Fibroblast of pulmonary artery (primary cell): Measurements from ENCODE around the gene IL17C.

Experiments used
- DNase-seq: peaks from one replicate; pipeline ENCODE4 v3.0.0-alpha.2; 2010; ENCODE audit warnings: low read depth
- H3K4me3 ChIP-seq: replicated peaks from 2 replicates; pipeline ENCODE4 v1.5.1; 2011; ENCODE audit warnings: low read depth, mild to moderate bottlenecking, control low read depth, low read length, moderate library complexity
- TF ChIP-seq, protein P1 (sequence below): IDR thresholded peaks from 2 replicates; pipeline ENCODE4 v1.5.1; 2011; ENCODE audit warnings: mild to moderate bottlenecking, control low read depth, low read length, inconsistent platforms; ENCODE audit errors: missing control alignments

The IL17C gene

DNA sequence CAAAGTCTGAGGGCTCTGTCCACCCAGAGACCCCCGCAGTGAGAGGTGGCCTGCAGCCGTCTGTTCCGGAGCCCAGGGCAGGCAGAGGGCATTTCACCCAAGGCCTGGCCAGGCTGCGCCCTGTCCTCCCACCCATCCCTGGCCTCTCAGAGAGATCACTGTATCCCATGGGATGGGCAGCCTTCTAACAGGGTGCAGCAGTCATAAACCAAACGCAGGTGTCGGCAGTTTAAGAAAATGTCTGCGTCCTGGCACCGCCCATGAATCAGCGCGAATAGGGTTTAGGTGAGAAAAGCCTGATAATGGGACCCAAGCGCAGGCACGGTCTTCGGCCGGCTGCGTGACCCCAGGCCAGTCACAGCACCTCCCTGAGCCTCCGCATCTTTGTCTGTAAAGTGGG lies 7.1 kb downstream of the IL17C start:
- H3K4me3 ChIP-seq: no peak overlapping the region
- no peak for DNase-seq
- TF ChIP-seq, protein P1, sequence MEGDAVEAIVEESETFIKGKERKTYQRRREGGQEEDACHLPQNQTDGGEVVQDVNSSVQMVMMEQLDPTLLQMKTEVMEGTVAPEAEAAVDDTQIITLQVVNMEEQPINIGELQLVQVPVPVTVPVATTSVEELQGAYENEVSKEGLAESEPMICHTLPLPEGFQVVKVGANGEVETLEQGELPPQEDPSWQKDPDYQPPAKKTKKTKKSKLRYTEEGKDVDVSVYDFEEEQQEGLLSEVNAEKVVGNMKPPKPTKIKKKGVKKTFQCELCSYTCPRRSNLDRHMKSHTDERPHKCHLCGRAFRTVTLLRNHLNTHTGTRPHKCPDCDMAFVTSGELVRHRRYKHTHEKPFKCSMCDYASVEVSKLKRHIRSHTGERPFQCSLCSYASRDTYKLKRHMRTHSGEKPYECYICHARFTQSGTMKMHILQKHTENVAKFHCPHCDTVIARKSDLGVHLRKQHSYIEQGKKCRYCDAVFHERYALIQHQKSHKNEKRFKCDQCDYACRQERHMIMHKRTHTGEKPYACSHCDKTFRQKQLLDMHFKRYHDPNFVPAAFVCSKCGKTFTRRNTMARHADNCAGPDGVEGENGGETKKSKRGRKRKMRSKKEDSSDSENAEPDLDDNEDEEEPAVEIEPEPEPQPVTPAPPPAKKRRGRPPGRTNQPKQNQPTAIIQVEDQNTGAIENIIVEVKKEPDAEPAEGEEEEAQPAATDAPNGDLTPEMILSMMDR: no peak

DNA sequence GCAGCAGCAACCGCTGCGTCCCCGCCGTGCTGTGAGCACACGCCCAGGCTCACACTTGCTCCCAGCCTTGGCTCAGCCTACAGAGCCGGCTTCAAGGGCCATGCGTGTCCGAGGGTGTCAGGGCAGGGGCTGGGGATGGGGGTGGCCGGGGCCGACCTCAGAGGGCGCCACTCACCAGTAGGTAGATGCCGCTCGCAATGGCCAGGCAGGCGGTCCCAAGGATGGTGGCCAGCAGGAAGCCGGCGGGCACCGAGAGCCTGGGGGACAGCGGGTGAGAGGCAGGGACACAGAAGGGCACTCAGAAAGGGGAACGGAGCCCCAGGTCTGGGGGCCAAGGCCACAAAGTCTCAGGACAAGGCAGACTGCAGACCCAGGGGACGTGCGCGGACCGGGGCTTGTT lies 7.6 kb downstream of the IL17C start:
- TF ChIP-seq, protein P1: no peak
- no peak overlapping the region for H3K4me3 ChIP-seq
- DNase-seq: no peak

DNA sequence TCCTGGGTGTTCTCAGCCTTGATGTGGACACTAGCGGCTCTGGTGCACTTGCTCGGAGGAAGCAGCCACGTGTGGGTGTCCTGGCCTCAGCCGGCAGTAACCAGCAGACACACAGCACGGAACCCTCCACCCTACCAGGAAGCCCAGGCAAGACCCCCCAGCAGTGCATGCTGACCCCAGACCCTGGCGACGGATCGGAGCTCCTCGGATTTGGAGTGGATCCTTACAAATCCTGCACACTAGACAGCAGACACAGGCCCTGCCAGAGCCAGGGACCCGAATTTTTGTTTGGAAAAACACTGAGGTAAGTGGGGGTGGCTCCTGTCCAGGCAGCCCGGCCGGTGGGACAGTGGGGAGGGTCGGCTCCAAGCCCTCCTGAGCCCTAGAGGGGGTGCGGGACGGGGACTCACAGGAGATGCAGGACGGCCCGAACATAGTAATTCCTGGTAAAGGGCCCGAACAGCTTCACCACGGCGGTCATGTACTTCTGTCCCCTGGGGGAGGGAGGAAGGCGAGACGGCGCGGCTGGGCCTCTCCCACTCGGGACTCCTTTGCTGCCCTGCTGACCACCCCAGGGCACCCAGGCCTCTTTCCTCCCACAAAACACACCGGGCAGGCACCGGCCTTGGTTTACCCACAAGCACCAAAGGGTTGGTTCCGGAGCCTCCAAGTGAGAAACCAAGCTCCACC lies 8.1 kb downstream of the IL17C start:
- TF ChIP-seq, protein P1: no peak
- H3K4me3 ChIP-seq: no peak overlapping the region
- DNase-seq: no peak

DNA sequence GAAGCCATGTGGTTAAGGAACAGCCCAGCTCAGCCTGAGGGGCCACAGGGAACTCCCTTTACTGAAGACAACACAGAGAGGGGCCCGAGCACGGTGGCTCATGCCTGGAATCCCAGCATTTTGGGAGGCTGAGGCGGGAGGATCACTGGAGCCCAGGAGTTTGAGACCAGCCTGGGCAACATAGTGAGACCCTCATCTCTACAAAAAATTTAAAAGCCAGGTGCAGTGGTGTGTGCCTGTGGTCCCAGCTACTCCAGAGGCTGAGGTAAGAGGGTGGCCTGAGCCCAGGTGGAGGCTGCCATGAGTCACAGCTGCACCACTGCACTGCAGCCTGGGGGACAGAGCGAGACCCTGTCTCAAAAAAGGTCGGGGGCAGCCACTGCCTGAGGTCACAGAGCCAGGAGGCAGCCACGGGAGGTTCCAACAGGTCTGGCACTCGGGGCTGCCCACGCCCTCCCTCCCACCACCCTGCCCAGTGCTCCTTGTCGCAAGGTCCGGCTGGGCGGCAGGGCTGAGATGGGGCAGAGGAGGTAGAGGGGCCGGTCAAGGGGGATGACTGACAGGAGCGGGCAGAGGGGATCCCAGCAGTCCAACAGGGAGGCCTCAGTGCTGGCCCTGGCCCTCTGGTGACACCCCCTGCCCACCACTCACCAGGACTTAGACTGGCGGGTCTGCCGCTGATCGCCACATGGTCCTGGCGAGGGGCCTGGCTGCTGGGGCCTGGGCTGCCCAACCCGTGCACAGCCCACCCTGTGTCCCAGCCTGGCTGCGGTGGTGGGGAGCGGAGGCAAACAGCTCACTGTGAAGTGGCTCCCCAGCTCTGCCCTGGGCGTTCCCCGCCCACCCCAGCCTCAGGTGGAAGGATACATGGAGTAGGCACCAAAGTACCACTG lies 9.1 kb downstream of the IL17C start:
- TF ChIP-seq, protein P1: no peak
- no peak overlapping the region for H3K4me3 ChIP-seq
- DNase-seq: no peak

DNA sequence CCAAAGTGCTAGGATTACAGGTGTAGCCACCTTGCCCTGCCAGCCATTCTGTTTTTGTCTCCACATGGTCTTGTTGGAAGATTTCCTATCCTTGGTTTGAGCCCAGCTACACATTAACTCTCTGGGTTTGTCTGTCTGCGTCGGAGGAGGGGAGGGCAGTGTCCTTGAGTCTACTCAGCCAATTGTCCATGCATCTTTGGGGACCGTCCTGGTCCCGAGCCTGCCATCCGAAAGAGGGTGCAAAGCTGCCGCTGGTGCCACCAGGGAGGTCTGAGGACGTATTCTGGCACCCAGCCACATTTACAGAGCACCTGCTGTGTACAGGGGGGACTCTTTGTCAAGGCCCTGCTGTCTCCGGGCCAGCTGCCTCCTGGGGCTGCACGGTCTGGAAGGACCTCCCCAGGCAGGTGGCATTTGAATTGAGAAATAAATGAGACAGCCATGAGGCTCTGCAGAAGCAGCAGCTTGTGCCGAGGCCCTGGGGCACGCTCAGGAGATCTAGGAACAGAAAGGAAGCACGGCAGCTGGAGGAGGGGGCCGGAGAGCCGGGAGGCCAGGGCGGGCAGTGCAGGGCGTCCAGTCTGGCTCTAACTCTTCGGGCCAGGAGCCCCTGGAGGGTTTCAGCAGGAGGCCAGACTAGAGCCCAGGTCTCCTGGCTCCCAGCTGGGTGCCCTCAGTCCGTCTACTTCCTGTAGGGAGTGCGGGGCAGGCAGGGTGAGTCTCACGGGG lies 11.0 kb downstream of the IL17C start:
- no peak for DNase-seq
- TF ChIP-seq, protein P1: no peak
- peak overlapping the region; percentile 67 for H3K4me3 ChIP-seq

DNA sequence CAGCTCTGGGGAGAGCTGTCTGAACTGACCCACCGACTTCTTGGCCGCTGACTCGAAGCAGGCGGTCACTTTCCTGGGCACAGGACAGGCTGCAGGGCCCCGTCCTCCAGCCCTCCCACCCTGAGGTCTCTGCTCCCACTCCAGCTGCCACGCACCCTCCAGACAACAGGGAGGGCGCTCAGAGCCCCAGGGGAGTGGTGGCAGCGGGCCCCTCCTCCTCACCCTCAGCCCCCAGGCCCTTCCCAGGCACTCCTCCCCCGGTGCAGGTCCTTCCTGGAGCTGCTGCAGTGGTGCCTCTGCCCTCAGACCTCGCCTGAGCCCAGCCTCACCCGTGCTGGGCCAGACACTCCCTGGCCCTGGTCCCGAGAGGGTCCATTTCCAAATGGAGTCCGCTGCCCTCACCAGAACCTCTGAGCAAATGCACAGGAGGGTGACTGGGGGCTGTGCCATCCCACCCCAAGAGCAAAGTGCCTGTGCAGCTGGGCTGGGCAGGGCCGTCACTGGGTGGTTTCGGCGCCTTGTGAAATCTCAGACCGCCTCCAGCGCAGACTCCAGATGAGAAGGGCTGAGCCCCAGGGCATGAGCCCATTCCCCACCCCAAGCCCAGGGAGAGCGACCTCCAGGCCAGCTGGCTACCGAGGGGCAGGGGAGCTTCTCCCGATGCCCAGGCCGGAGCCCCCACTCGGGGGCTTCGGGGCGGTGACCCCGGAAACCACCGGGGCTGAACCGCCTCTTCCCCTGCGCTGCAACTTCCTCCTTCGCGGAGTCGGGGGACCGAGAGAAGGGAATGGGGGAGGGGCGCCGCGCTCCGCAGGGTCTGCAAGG lies 11.8 kb downstream of the IL17C start:
- H3K4me3 ChIP-seq: peak overlapping the region; percentile 67
- peak; percentile 22 for DNase-seq
- TF ChIP-seq, protein P1: no peak
